Hepatocyte (in vitro differentiated cells): ENCODE measurements around the gene TRPM3.

Source experiments
- CTCF ChIP-seq: fragments of 200-600 bp; sonication (generic); IDR thresholded peaks from 2 replicates; pipeline ENCODE4 v1.5.1; 2016; ENCODE audit warnings: antibody characterized with exemption, mild to moderate bottlenecking; ENCODE audit not compliant: poor library complexity
- EZH2phosphoT487 ChIP-seq: fragments of 200-600 bp; sonication (generic); IDR thresholded peaks from one replicate; pipeline ENCODE4 v1.6.1; 2018; ENCODE audit warnings: antibody characterized with exemption, mild to moderate bottlenecking, low read depth, moderate library complexity; ENCODE audit not compliant: unreplicated experiment, severe bottlenecking

- no peak for TF ChIP-seq EZH2phosphoT487
- no peak for TF ChIP-seq CTCF
Observed at GRCh38 chr9:71120501-71121247, 747 bp downstream of the TRPM3 start.
